Measurements from ENCODE around the gene STIP1. TPM values are rescaled to one million over a fixed set of nuclear protein-coding genes. Genes with fewer than 3 reads are reported as not detected.

The STIP1 gene
- total RNA-seq, 2 donors from 2014 or later = 35.8 to 63.6 TPM

GRCh38 chr11:64183890-64184289 lies 2.1 kb upstream of the STIP1 start:
- intact Hi-C loops (cut with DNase I) = no loop called here
- Histone ChIP-seq H3K4me3 (no peak overlapping the region), H3K9me3 (no peaks in the 10 kb centered on the region), H3K27ac (peak overlapping the region in 3 of 4 donors; percentile 90 to 96 (median 93)), H3K27me3 (no peaks in the 10 kb centered on the region), H3K36me3 (replicated peaks in 1 of 2; ENCODE audit: insufficient read depth in 1 of 2, low read depth in 2 of 2) (no peaks in the 10 kb centered on the region), H3K4me1 (peaks cover 51% of the 10 kb centered on the region)
- no peak for DNase-seq
- 40 to 64% methylated on average over 7 of the region's 7 CpGs for WGBS, 2 donors
- ATAC-seq = no peak
- TF ChIP-seq POLR2A (IDR thresholded peaks at IDR 0.05) = no peak

- peaks cover 51% of the 10 kb centered on the region for H3K4me1 ChIP-seq
- peak; percentile 80 to 89 (median 85) for DNase-seq
- H3K36me3 ChIP-seq (replicated peaks in 1 of 2; ENCODE audit: insufficient read depth in 1 of 2, low read depth in 2 of 2) = no peaks in the 10 kb centered on the region
Observed at GRCh38 chr11:64185175-64185692, 737 bp upstream of the STIP1 start.

DNA sequence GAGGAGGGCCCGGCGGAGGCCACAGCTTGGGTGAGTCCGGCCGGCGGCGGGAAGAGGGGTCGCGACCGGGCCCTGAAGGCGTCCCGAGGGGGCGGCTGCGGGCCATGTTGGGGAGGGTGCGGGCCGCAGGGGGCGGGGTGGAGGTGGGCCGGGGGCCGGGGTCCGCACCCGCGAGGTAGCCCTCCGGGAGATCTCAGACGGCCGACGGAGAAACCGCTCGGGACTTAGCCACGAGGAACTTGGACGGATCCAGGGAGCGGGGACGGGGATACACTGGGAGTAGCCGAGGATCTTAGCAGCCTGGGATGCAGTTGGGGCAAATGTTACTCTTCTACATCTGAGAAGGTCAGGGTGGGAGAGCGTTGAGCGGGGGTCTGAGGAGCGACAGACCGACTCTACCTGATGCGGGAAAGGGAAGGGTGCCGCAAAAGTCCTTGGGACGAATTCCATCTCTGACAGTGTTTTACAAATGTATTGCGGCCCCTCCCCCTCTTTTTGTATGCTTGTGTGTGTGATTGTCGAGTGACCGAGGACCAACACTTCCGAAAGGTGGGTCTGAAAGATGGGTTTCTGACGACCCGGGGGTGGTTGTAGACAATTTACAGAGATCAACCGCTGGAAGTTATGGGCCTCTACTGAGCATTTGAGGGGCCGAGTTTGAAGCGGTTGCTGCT lies 658 bp downstream of the STIP1 start:
- Histone ChIP-seq H3K4me3 (peak overlapping the region; percentile 64 to 69), H3K27me3 (no peaks in the 10 kb centered on the region), H3K4me1 (peaks cover 47% of the 10 kb centered on the region), H3K27ac (no peak overlapping the region), H3K36me3 (replicated peaks in 1 of 2; ENCODE audit: insufficient read depth in 1 of 2, low read depth in 2 of 2) (no peaks in the 10 kb centered on the region), H3K9me3 (no peaks in the 10 kb centered on the region)
- WGBS, 2 donors = 0 to 3% methylated on average over 19 to 39 of the region's 48 CpGs
- TF ChIP-seq, protein P1, sequence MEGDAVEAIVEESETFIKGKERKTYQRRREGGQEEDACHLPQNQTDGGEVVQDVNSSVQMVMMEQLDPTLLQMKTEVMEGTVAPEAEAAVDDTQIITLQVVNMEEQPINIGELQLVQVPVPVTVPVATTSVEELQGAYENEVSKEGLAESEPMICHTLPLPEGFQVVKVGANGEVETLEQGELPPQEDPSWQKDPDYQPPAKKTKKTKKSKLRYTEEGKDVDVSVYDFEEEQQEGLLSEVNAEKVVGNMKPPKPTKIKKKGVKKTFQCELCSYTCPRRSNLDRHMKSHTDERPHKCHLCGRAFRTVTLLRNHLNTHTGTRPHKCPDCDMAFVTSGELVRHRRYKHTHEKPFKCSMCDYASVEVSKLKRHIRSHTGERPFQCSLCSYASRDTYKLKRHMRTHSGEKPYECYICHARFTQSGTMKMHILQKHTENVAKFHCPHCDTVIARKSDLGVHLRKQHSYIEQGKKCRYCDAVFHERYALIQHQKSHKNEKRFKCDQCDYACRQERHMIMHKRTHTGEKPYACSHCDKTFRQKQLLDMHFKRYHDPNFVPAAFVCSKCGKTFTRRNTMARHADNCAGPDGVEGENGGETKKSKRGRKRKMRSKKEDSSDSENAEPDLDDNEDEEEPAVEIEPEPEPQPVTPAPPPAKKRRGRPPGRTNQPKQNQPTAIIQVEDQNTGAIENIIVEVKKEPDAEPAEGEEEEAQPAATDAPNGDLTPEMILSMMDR (IDR thresholded peaks at IDR 0.05) = no peak
- no peak for TF ChIP-seq POLR2A (IDR thresholded peaks at IDR 0.05)
- ATAC-seq = no peak
- peak in 3 of 4 donors; percentile 30 to 58 (median 57) for DNase-seq
- intact Hi-C loops (cut with DNase I) = no loop called here

More at GRCh38 chr11:64185175-64185692, 737 bp upstream of the STIP1 start:
- H3K4me3 ChIP-seq = peak overlapping the region in 1 of 2 donors; percentile 15
- TF ChIP-seq, protein P1 (IDR thresholded peaks at IDR 0.05) = peak in 6 of 7 experiments; percentile 13 to 67 (median 62)
- TF ChIP-seq POLR2A (IDR thresholded peaks at IDR 0.05) = peak; percentile 97 to 98 (median 98)
- no peaks in the 10 kb centered on the region for H3K27me3 ChIP-seq
- intact Hi-C loops (cut with DNase I) = no loop called here
- 1 to 2% methylated on average over 7 to 47 of the region's 52 CpGs for WGBS, 2 donors
- H3K9me3 ChIP-seq = no peaks in the 10 kb centered on the region
- H3K27ac ChIP-seq = peak overlapping the region; percentile 90 to 98 (median 94)
- ATAC-seq = peak; percentile 31

DNA sequence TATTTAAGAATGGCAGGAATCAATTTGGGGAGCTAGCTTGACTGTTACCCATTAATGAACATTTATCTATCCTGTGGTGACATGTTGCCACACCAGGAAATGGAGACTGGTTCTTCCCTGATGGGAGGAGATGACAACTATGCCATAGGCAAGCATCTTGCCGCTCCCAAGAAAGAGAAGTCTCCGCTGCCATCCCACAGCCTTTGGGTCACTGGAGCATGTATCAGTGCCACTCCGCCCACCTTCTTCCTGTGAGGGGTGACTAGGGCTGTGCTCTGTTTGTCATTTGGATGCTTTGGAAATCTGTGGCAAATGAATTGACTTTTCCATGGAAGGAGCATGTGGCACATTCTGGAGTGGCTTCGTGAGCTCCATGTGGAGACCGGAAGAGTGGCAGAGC lies 6.5 kb downstream of the STIP1 start:
- WGBS, 2 donors = 85 to 90% methylated on average over 5 of the region's 5 CpGs
- ATAC-seq (no peak), DNase-seq (no peak)
- H3K4me3 ChIP-seq = no peak overlapping the region
- no peak for TF ChIP-seq POLR2A (IDR thresholded peaks at IDR 0.05)
- TF ChIP-seq, protein P1 (IDR thresholded peaks at IDR 0.05) = no peak
- H3K36me3 ChIP-seq (replicated peaks in 1 of 2; ENCODE audit: insufficient read depth in 1 of 2, low read depth in 2 of 2) = peaks cover 5 to 33% of the 10 kb centered on the region in 2 donors
- peaks cover 9% of the 10 kb centered on the region for H3K4me1 ChIP-seq
- no peaks in the 10 kb centered on the region for H3K9me3 ChIP-seq
- no peak overlapping the region for H3K27ac ChIP-seq
- no peaks in the 10 kb centered on the region for H3K27me3 ChIP-seq
- intact Hi-C loops (cut with DNase I) = no loop called here

GRCh38 chr11:64196626-64197025 lies 10.7 kb downstream of the STIP1 start:
- Histone ChIP-seq H3K4me3 (no peak overlapping the region), H3K27me3 (no peaks in the 10 kb centered on the region)
- 78 to 85% methylated on average over 3 to 9 of the region's 9 CpGs for WGBS, 2 donors

More at GRCh38 chr11:64196626-64197025, 10.7 kb downstream of the STIP1 start:
- Histone ChIP-seq H3K4me1 (no peaks in the 10 kb centered on the region), H3K36me3 (replicated peaks in 1 of 2; ENCODE audit: insufficient read depth in 1 of 2, low read depth in 2 of 2) (peaks cover 5 to 49% of the 10 kb centered on the region in 2 donors), H3K27ac (no peak overlapping the region), H3K9me3 (no peaks in the 10 kb centered on the region)
- TF ChIP-seq POLR2A (IDR thresholded peaks at IDR 0.05) = no peak
- TF ChIP-seq, protein P1 (IDR thresholded peaks at IDR 0.05) = no peak
- ATAC-seq (no peak), DNase-seq (no peak)
- intact Hi-C loops (cut with DNase I) = no loop called here
